Panc1 (cell line): Measurements from ENCODE around the gene BAG1. TPM values are rescaled to one million over a fixed set of nuclear protein-coding genes. Genes with fewer than 3 reads are reported as not detected.

Experiments used
- ATAC-seq: fragments of 200-7000 bp; cut with Tn5 transposase; 2 replicates; pipeline ENCODE4 v1.9.1; 2020; ENCODE audit warnings: mild to moderate bottlenecking, moderate library complexity
- BruUV-seq: library from RNA; stranded (reverse); fragments of 400-500 nt; replicated peaks from 2 replicates; lab custom pipeline; 2021; lab: Mats Ljungman, UMichigan
- CTCF ChIA-PET: fragments of 300-600 bp; sonication (Branson Sonifier 250); formaldehyde crosslinking; loops from one replicate; lab custom pipeline; 2022; ENCODE audit warnings: antibody characterized with exemption; lab: Charles Lee
- POLR2A ChIA-PET: fragments of 300-600 bp; sonication (Branson Sonifier 250); formaldehyde crosslinking; loops from one replicate; lab custom pipeline; 2022; ENCODE audit warnings: antibody characterized with exemption; lab: Charles Lee
- DNase-seq: peaks from one replicate; pipeline ENCODE4 v3.0.0-alpha.2; 2010; ENCODE audit warnings: low read depth, low spot score
- H3K27ac ChIP-seq: 2 replicates; pipeline ENCODE4 v1.5.1; 2011; ENCODE audit warnings: mild to moderate bottlenecking, low read length, inconsistent platforms
- H3K27me3 ChIP-seq: fragments of 200-500 bp; sonication (Bioruptor generic); 2 replicates; pipeline ENCODE4 v1.6.0; 2014; ENCODE audit warnings: low read length, inconsistent platforms; ENCODE audit not compliant: control insufficient read depth, insufficient read depth
- H3K36me3 ChIP-seq: fragments of 200-500 bp; sonication (Bioruptor generic); 2 replicates; pipeline ENCODE4 v1.5.1; 2014; ENCODE audit warnings: inconsistent platforms, mild to moderate bottlenecking, low read length, moderate library complexity; ENCODE audit not compliant: control insufficient read depth, insufficient read depth
- H3K4me1 ChIP-seq: 2 replicates; pipeline ENCODE4 v1.5.1; 2011; ENCODE audit warnings: inconsistent platforms, mild to moderate bottlenecking, low read length, moderate library complexity; ENCODE audit not compliant: control insufficient read depth, insufficient read depth
- H3K4me3 ChIP-seq, 2 experiments: 2 replicates each; pipeline ENCODE4 v1.5.1; 2011 to 2012; ENCODE audit warnings: low read depth in 2 of 2, low read length in 2 of 2, mild to moderate bottlenecking in 2 of 2, inconsistent platforms in 1 of 2, moderate library complexity in 1 of 2
- H3K9me3 ChIP-seq: fragments of 200-500 bp; sonication (Bioruptor generic); 2 replicates; pipeline ENCODE4 v1.5.1; 2014; ENCODE audit warnings: low read depth, mild to moderate bottlenecking, inconsistent platforms, low read length, moderate library complexity; ENCODE audit not compliant: control insufficient read depth, insufficient read depth
- POLR2AphosphoS5 ChIP-seq: IDR thresholded peaks from 2 replicates; pipeline ENCODE4 v1.6.1; 2012; ENCODE audit warnings: mild to moderate bottlenecking, low read depth, low read length, moderate library complexity
- SIN3A ChIP-seq: IDR thresholded peaks from 2 replicates; pipeline ENCODE4 v1.6.1; 2012; ENCODE audit warnings: low read depth, mild to moderate bottlenecking, low read length, moderate library complexity, borderline replicate concordance; ENCODE audit not compliant: insufficient read depth
- TCF7L2 ChIP-seq: IDR thresholded peaks from 2 replicates; pipeline ENCODE4 v1.6.1; 2011; ENCODE audit warnings: mild to moderate bottlenecking, low read depth, low read length, inconsistent platforms
- in situ Hi-C: cut with HindIII; loops from 2 replicates; pipeline ENCODE4 v1.10.0; 2016; ENCODE audit warnings: low sequenced_read_pairs, low pct_unique_long_range_greater_than_20kb
- intact Hi-C: fragments of 100-400 bp; cut with micrococcal nuclease; formaldehyde crosslinking; loops from one replicate; pipeline ENCODE4 v1.10.0; 2022; ENCODE audit not compliant: unreplicated experiment
- total RNA-seq: library from RNA; stranded (reverse); gene quantifications from one replicate; pipeline ENCODE4 v1.2.1, GENCODE V29; 2021; ENCODE audit not compliant: unreplicated experiment
- TF ChIP-seq, protein P1 (sequence below), 2 experiments: IDR thresholded peaks; 2 replicates each; pipeline ENCODE4 v1.6.1; 2011 to 2012; ENCODE audit warnings: low read depth in 2 of 2, control low read depth in 1 of 2, low read length in 1 of 2, mild to moderate bottlenecking in 1 of 2, moderate library complexity in 1 of 2; ENCODE audit not compliant: insufficient read depth in 1 of 2
- TF ChIP-seq, protein P2 (sequence below): fragments of 450-650 bp; IDR thresholded peaks from 2 replicates; pipeline ENCODE4 v1.5.1; 2017; ENCODE audit warnings: mild to moderate bottlenecking

Gene BAG1
- total RNA-seq, 1 experiment from 2014 or later, result 95.8 TPM

DNA sequence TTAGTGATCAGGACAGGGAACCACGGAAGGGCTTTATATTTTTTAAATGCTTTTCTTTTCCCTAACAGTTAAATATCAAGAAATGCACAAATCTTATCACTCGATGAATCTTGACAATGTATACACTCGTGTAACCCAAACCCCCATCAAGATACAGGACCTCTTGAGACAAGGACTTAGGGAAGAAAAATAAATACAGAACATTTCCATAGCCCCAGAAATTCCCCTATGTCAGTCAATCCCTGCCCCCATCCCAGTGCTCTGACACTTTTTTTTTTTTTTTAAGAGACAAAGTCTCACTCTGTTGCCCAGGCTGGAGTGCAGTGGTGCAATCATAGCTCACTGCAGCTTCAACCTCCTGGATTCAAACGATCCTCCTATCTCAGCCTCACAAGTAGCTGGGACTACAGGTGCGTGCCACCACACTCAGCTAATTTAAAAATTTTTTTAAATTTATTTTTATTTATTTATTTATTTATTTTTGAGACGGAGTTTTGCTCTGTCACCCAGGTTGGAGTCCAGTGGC is 21.8 kb downstream of the BAG1 start:
- Histone ChIP-seq H3K9me3 (no peaks in the 10 kb centered on the region), H3K4me3 (no peak overlapping the region), H3K27me3 (no peaks in the 10 kb centered on the region), H3K27ac (no peak overlapping the region), H3K4me1 (no peaks in the 10 kb centered on the region), H3K36me3 (no peaks in the 10 kb centered on the region)
- in situ Hi-C loops (no loop called here), intact Hi-C loops (no loop called here)
- DNase-seq (no peak), ATAC-seq (no peak)
- no TSS peak for BruUV-seq
- ChIA-PET POLR2A (no interaction called here), CTCF (no interaction called here)
- TF ChIP-seq POLR2AphosphoS5, result no peak
- no peak for TF ChIP-seq SIN3A
- TF ChIP-seq, protein P1, sequence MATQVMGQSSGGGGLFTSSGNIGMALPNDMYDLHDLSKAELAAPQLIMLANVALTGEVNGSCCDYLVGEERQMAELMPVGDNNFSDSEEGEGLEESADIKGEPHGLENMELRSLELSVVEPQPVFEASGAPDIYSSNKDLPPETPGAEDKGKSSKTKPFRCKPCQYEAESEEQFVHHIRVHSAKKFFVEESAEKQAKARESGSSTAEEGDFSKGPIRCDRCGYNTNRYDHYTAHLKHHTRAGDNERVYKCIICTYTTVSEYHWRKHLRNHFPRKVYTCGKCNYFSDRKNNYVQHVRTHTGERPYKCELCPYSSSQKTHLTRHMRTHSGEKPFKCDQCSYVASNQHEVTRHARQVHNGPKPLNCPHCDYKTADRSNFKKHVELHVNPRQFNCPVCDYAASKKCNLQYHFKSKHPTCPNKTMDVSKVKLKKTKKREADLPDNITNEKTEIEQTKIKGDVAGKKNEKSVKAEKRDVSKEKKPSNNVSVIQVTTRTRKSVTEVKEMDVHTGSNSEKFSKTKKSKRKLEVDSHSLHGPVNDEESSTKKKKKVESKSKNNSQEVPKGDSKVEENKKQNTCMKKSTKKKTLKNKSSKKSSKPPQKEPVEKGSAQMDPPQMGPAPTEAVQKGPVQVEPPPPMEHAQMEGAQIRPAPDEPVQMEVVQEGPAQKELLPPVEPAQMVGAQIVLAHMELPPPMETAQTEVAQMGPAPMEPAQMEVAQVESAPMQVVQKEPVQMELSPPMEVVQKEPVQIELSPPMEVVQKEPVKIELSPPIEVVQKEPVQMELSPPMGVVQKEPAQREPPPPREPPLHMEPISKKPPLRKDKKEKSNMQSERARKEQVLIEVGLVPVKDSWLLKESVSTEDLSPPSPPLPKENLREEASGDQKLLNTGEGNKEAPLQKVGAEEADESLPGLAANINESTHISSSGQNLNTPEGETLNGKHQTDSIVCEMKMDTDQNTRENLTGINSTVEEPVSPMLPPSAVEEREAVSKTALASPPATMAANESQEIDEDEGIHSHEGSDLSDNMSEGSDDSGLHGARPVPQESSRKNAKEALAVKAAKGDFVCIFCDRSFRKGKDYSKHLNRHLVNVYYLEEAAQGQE (IDR thresholded peaks at IDR 0.05; ENCODE audit: insufficient read depth in 1 of 2, low read depth in 2 of 2, low read length in 1 of 2), result no peak
- no peak for TF ChIP-seq TCF7L2
- TF ChIP-seq, protein P2, sequence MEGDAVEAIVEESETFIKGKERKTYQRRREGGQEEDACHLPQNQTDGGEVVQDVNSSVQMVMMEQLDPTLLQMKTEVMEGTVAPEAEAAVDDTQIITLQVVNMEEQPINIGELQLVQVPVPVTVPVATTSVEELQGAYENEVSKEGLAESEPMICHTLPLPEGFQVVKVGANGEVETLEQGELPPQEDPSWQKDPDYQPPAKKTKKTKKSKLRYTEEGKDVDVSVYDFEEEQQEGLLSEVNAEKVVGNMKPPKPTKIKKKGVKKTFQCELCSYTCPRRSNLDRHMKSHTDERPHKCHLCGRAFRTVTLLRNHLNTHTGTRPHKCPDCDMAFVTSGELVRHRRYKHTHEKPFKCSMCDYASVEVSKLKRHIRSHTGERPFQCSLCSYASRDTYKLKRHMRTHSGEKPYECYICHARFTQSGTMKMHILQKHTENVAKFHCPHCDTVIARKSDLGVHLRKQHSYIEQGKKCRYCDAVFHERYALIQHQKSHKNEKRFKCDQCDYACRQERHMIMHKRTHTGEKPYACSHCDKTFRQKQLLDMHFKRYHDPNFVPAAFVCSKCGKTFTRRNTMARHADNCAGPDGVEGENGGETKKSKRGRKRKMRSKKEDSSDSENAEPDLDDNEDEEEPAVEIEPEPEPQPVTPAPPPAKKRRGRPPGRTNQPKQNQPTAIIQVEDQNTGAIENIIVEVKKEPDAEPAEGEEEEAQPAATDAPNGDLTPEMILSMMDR, result no peak

GRCh38 chr9:33241298-33241697 is 23.2 kb downstream of the BAG1 start:
- Histone ChIP-seq H3K27me3 (no peaks in the 10 kb centered on the region), H3K27ac (no peak overlapping the region), H3K4me3 (no peak overlapping the region), H3K36me3 (no peaks in the 10 kb centered on the region), H3K9me3 (no peaks in the 10 kb centered on the region), H3K4me1 (no peaks in the 10 kb centered on the region)
- ATAC-seq, result no peak
- POLR2A ChIA-PET, result interaction anchor here (0.6 kb wide), 1 partner anchor 862 kb away, joined by 15 read pairs; no protein-coding TSS in a partner anchor
- in situ Hi-C loops (no loop called here), intact Hi-C loops (no loop called here)
- no peak for TF ChIP-seq SIN3A
- TF ChIP-seq, protein P2, result no peak
- no peak for TF ChIP-seq TCF7L2
- TF ChIP-seq, protein P1 (IDR thresholded peaks at IDR 0.05; ENCODE audit: insufficient read depth in 1 of 2, low read depth in 2 of 2, low read length in 1 of 2), result no peak
- TF ChIP-seq POLR2AphosphoS5, result no peak
- no TSS peak for BruUV-seq
- DNase-seq, result no peak
- CTCF ChIA-PET, result no interaction called here
